Panc1 (cell line): ENCODE measurements around the gene TLK1. TPM values are rescaled to one million over a fixed set of nuclear protein-coding genes. Genes with fewer than 3 reads are reported as not detected.

ENCODE experiments used
- ATAC-seq: fragments of 200-7000 bp; cut with Tn5 transposase; 2 replicates; pipeline ENCODE4 v1.9.1; 2020; ENCODE audit warnings: mild to moderate bottlenecking, moderate library complexity
- BruUV-seq: library from RNA; stranded (reverse); fragments of 400-500 nt; replicated peaks from 2 replicates; lab custom pipeline; 2021; lab: Mats Ljungman, UMichigan
- CTCF ChIA-PET: fragments of 300-600 bp; sonication (Branson Sonifier 250); formaldehyde crosslinking; loops from one replicate; lab custom pipeline; 2022; ENCODE audit warnings: antibody characterized with exemption; lab: Charles Lee
- POLR2A ChIA-PET: fragments of 300-600 bp; sonication (Branson Sonifier 250); formaldehyde crosslinking; loops from one replicate; lab custom pipeline; 2022; ENCODE audit warnings: antibody characterized with exemption; lab: Charles Lee
- DNase-seq: peaks from one replicate; pipeline ENCODE4 v3.0.0-alpha.2; 2010; ENCODE audit warnings: low read depth, low spot score
- H3K27ac ChIP-seq: 2 replicates; pipeline ENCODE4 v1.5.1; 2011; ENCODE audit warnings: mild to moderate bottlenecking, low read length, inconsistent platforms
- H3K27me3 ChIP-seq: fragments of 200-500 bp; sonication (Bioruptor generic); 2 replicates; pipeline ENCODE4 v1.6.0; 2014; ENCODE audit warnings: low read length, inconsistent platforms; ENCODE audit not compliant: control insufficient read depth, insufficient read depth
- H3K36me3 ChIP-seq: fragments of 200-500 bp; sonication (Bioruptor generic); 2 replicates; pipeline ENCODE4 v1.5.1; 2014; ENCODE audit warnings: inconsistent platforms, mild to moderate bottlenecking, low read length, moderate library complexity; ENCODE audit not compliant: control insufficient read depth, insufficient read depth
- H3K4me1 ChIP-seq: 2 replicates; pipeline ENCODE4 v1.5.1; 2011; ENCODE audit warnings: inconsistent platforms, mild to moderate bottlenecking, low read length, moderate library complexity; ENCODE audit not compliant: control insufficient read depth, insufficient read depth
- H3K4me3 ChIP-seq, 2 experiments: 2 replicates each; pipeline ENCODE4 v1.5.1; 2011 to 2012; ENCODE audit warnings: low read depth in 2 of 2, low read length in 2 of 2, mild to moderate bottlenecking in 2 of 2, inconsistent platforms in 1 of 2, moderate library complexity in 1 of 2
- H3K9me3 ChIP-seq: fragments of 200-500 bp; sonication (Bioruptor generic); 2 replicates; pipeline ENCODE4 v1.5.1; 2014; ENCODE audit warnings: low read depth, mild to moderate bottlenecking, inconsistent platforms, low read length, moderate library complexity; ENCODE audit not compliant: control insufficient read depth, insufficient read depth
- POLR2AphosphoS5 ChIP-seq: IDR thresholded peaks from 2 replicates; pipeline ENCODE4 v1.6.1; 2012; ENCODE audit warnings: mild to moderate bottlenecking, low read depth, low read length, moderate library complexity
- SIN3A ChIP-seq: IDR thresholded peaks from 2 replicates; pipeline ENCODE4 v1.6.1; 2012; ENCODE audit warnings: low read depth, mild to moderate bottlenecking, low read length, moderate library complexity, borderline replicate concordance; ENCODE audit not compliant: insufficient read depth
- TCF7L2 ChIP-seq: IDR thresholded peaks from 2 replicates; pipeline ENCODE4 v1.6.1; 2011; ENCODE audit warnings: mild to moderate bottlenecking, low read depth, low read length, inconsistent platforms
- in situ Hi-C: cut with HindIII; loops from 2 replicates; pipeline ENCODE4 v1.10.0; 2016; ENCODE audit warnings: low sequenced_read_pairs, low pct_unique_long_range_greater_than_20kb
- intact Hi-C: fragments of 100-400 bp; cut with micrococcal nuclease; formaldehyde crosslinking; loops from one replicate; pipeline ENCODE4 v1.10.0; 2022; ENCODE audit not compliant: unreplicated experiment
- total RNA-seq: library from RNA; stranded (reverse); gene quantifications from one replicate; pipeline ENCODE4 v1.2.1, GENCODE V29; 2021; ENCODE audit not compliant: unreplicated experiment
- TF ChIP-seq, protein P1 (sequence below), 2 experiments: IDR thresholded peaks; 2 replicates each; pipeline ENCODE4 v1.6.1; 2011 to 2012; ENCODE audit warnings: low read depth in 2 of 2, control low read depth in 1 of 2, low read length in 1 of 2, mild to moderate bottlenecking in 1 of 2, moderate library complexity in 1 of 2; ENCODE audit not compliant: insufficient read depth in 1 of 2
- TF ChIP-seq, protein P2 (sequence below): fragments of 450-650 bp; IDR thresholded peaks from 2 replicates; pipeline ENCODE4 v1.5.1; 2017; ENCODE audit warnings: mild to moderate bottlenecking

The TLK1 gene
- total RNA-seq, 1 experiment from 2014 or later = 92.9 TPM

DNA sequence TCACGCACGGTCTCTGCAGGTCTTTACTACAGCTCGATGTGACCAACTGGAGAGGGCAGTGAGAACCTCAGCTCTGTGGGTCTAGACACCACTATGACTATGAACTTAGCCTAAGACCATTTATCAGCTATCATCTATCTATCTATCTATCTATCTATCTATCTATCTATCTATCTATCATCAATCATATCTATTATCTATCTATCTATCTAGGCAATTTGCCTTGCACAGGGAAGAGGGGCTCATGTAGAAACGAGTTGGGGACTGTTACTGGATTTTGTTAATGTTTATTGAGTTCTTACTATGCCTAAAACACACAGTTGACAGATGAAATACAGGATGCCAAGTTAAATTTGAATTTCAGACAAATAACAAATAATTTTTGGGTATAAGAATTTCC lies 41.1 kb upstream of the TLK1 start:
- no peaks in the 10 kb centered on the region for H3K36me3 ChIP-seq
- POLR2A ChIA-PET = no interaction called here
- H3K9me3 ChIP-seq = no peaks in the 10 kb centered on the region
- H3K27me3 ChIP-seq = no peaks in the 10 kb centered on the region
- no TSS peak for BruUV-seq
- no peak for ATAC-seq
- CTCF ChIA-PET = no interaction called here
- TF ChIP-seq, protein P1, sequence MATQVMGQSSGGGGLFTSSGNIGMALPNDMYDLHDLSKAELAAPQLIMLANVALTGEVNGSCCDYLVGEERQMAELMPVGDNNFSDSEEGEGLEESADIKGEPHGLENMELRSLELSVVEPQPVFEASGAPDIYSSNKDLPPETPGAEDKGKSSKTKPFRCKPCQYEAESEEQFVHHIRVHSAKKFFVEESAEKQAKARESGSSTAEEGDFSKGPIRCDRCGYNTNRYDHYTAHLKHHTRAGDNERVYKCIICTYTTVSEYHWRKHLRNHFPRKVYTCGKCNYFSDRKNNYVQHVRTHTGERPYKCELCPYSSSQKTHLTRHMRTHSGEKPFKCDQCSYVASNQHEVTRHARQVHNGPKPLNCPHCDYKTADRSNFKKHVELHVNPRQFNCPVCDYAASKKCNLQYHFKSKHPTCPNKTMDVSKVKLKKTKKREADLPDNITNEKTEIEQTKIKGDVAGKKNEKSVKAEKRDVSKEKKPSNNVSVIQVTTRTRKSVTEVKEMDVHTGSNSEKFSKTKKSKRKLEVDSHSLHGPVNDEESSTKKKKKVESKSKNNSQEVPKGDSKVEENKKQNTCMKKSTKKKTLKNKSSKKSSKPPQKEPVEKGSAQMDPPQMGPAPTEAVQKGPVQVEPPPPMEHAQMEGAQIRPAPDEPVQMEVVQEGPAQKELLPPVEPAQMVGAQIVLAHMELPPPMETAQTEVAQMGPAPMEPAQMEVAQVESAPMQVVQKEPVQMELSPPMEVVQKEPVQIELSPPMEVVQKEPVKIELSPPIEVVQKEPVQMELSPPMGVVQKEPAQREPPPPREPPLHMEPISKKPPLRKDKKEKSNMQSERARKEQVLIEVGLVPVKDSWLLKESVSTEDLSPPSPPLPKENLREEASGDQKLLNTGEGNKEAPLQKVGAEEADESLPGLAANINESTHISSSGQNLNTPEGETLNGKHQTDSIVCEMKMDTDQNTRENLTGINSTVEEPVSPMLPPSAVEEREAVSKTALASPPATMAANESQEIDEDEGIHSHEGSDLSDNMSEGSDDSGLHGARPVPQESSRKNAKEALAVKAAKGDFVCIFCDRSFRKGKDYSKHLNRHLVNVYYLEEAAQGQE (IDR thresholded peaks at IDR 0.05; ENCODE audit: insufficient read depth in 1 of 2, low read depth in 2 of 2, low read length in 1 of 2) = no peak
- no peak for TF ChIP-seq POLR2AphosphoS5
- TF ChIP-seq TCF7L2 = no peak
- no peak for TF ChIP-seq SIN3A
- TF ChIP-seq, protein P2, sequence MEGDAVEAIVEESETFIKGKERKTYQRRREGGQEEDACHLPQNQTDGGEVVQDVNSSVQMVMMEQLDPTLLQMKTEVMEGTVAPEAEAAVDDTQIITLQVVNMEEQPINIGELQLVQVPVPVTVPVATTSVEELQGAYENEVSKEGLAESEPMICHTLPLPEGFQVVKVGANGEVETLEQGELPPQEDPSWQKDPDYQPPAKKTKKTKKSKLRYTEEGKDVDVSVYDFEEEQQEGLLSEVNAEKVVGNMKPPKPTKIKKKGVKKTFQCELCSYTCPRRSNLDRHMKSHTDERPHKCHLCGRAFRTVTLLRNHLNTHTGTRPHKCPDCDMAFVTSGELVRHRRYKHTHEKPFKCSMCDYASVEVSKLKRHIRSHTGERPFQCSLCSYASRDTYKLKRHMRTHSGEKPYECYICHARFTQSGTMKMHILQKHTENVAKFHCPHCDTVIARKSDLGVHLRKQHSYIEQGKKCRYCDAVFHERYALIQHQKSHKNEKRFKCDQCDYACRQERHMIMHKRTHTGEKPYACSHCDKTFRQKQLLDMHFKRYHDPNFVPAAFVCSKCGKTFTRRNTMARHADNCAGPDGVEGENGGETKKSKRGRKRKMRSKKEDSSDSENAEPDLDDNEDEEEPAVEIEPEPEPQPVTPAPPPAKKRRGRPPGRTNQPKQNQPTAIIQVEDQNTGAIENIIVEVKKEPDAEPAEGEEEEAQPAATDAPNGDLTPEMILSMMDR = no peak
- no peak overlapping the region for H3K27ac ChIP-seq
- no peak for DNase-seq
- intact Hi-C loops (no loop called here), in situ Hi-C loops (no loop called here)
- no peak overlapping the region for H3K4me3 ChIP-seq
- no peaks in the 10 kb centered on the region for H3K4me1 ChIP-seq

DNA sequence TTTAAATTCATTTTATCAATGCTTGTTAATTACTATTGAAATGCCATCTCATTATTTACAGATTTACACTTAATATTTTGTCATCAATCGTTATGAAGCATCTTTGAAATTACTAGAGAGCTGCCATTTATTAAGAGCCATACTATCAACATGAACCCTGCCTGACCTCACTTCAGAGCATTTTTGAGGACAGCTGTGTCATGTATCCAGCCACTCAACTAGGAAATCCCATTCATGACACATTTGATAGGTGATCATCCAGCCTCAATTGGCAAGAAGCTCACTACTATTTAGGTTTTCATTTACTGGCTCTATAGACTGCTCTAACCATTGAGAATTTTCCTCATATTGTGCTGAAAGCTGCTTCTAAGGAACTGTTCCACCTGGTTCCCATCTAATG lies 40.6 kb upstream of the TLK1 start:
- Histone ChIP-seq H3K27me3 (no peaks in the 10 kb centered on the region), H3K36me3 (no peaks in the 10 kb centered on the region), H3K27ac (no peak overlapping the region), H3K4me1 (no peaks in the 10 kb centered on the region), H3K9me3 (no peaks in the 10 kb centered on the region), H3K4me3 (no peak overlapping the region)
- in situ Hi-C loops (no loop called here), intact Hi-C loops (no loop called here)
- DNase-seq (no peak), ATAC-seq (no peak)
- ChIA-PET POLR2A (no interaction called here), CTCF (no interaction called here)
- TF ChIP-seq, protein P2 = no peak
- TF ChIP-seq, protein P1 (IDR thresholded peaks at IDR 0.05; ENCODE audit: insufficient read depth in 1 of 2, low read depth in 2 of 2, low read length in 1 of 2) = no peak
- TF ChIP-seq SIN3A (no peak), POLR2AphosphoS5 (no peak), TCF7L2 (no peak)
- no TSS peak for BruUV-seq
